Endometrium (tissue), 2 donors: Measurements from ENCODE around the gene GRIK4.

ENCODE experiments used
- FAIRE-seq: peaks from 2 replicates; lab custom pipeline; 2012; peaks lifted over from hg19 to GRCh38; lab: Jason Lieb, UNC
- donor health status: control.
- donor health status: control.

Gene GRIK4

GRCh38 chr11:120525261-120526171 is 14.0 kb downstream of the GRIK4 start:
- FAIRE-seq = no peak

GRCh38 chr11:120526241-120526640 is 14.7 kb downstream of the GRIK4 start:
- no peak for FAIRE-seq

- no peak for FAIRE-seq
Measured at GRCh38 chr11:120527111-120527761, 15.7 kb downstream of the GRIK4 start.

- no peak for FAIRE-seq
Measured at GRCh38 chr11:120528749-120529148, 17.2 kb downstream of the GRIK4 start.

- no peak for FAIRE-seq
Measured at GRCh38 chr11:120529214-120529613, 17.7 kb downstream of the GRIK4 start.

GRCh38 chr11:120529911-120530310 is 18.4 kb downstream of the GRIK4 start:
- no peak for FAIRE-seq

- no peak for FAIRE-seq
Measured at GRCh38 chr11:120532082-120532831, 20.7 kb downstream of the GRIK4 start.

GRCh38 chr11:120532832-120533196 is 21.3 kb downstream of the GRIK4 start:
- FAIRE-seq = no peak

GRCh38 chr11:120536091-120536796 is 24.7 kb downstream of the GRIK4 start:
- no peak for FAIRE-seq

GRCh38 chr11:120536797-120537169 is 25.2 kb downstream of the GRIK4 start:
- no peak for FAIRE-seq

GRCh38 chr11:120537996-120538395 is 26.4 kb downstream of the GRIK4 start:
- no peak for FAIRE-seq

- FAIRE-seq = no peak
Measured at GRCh38 chr11:120538707-120539106, 27.2 kb downstream of the GRIK4 start.

- FAIRE-seq = no peak
Measured at GRCh38 chr11:120539667-120540369, 28.3 kb downstream of the GRIK4 start.

GRCh38 chr11:120540744-120541465 is 29.4 kb downstream of the GRIK4 start:
- FAIRE-seq = no peak

- no peak for FAIRE-seq
Measured at GRCh38 chr11:120543521-120544215, 32.1 kb downstream of the GRIK4 start.

GRCh38 chr11:120545813-120546212 is 34.3 kb downstream of the GRIK4 start:
- FAIRE-seq = no peak

GRCh38 chr11:120546312-120547205 is 35.0 kb downstream of the GRIK4 start:
- FAIRE-seq = no peak

GRCh38 chr11:120547316-120547715 is 35.8 kb downstream of the GRIK4 start:
- no peak for FAIRE-seq
